GM18507 (cell line): ENCODE measurements around the gene GPR156.

ENCODE experiments used
- DNase-seq: peaks from one replicate; pipeline ENCODE4 v3.0.0; 2011; ENCODE audit warnings: low read depth; ENCODE audit not compliant: insufficient read length; ENCODE audit errors: extremely low spot score
- FAIRE-seq: peaks from 2 replicates; lab custom pipeline; 2011; peaks lifted over from hg19 to GRCh38; lab: Jason Lieb, UNC

Gene GPR156

GRCh38 chr3:120200493-120201235 is 84.4 kb downstream of the GPR156 start:
- DNase-seq (no peak), FAIRE-seq (no peak)

GRCh38 chr3:120198305-120198878 is 86.6 kb downstream of the GPR156 start:
- peak; percentile 58 for FAIRE-seq

GRCh38 chr3:120196812-120197211 is 88.2 kb downstream of the GPR156 start:
- DNase-seq = no peak
- no peak for FAIRE-seq

More at GRCh38 chr3:120198305-120198878, 86.6 kb downstream of the GPR156 start:
- no peak for DNase-seq

- DNase-seq = no peak
- FAIRE-seq = no peak
Measured at GRCh38 chr3:120196333-120196732, 88.7 kb downstream of the GPR156 start.

GRCh38 chr3:120193554-120193953 is 91.5 kb downstream of the GPR156 start:
- no peak for FAIRE-seq
- no peak for DNase-seq

GRCh38 chr3:120192579-120192978 is 92.4 kb downstream of the GPR156 start:
- FAIRE-seq (no peak), DNase-seq (no peak)

- no peak for FAIRE-seq
- no peak for DNase-seq
Measured at GRCh38 chr3:120192159-120192558, 92.9 kb downstream of the GPR156 start.

GRCh38 chr3:120182613-120183511 is 102.2 kb downstream of the GPR156 start:
- no peak for FAIRE-seq
- no peak for DNase-seq

GRCh38 chr3:120181632-120182031 is 103.4 kb downstream of the GPR156 start:
- FAIRE-seq = no peak
- no peak for DNase-seq

- DNase-seq (no peak), FAIRE-seq (no peak)
Measured at GRCh38 chr3:120180731-120181412, 104.2 kb downstream of the GPR156 start.

GRCh38 chr3:120177707-120178306 is 107.2 kb downstream of the GPR156 start:
- no peak for FAIRE-seq

GRCh38 chr3:120177151-120177550 is 107.9 kb downstream of the GPR156 start:
- FAIRE-seq = no peak
- DNase-seq = no peak

More at GRCh38 chr3:120177707-120178306, 107.2 kb downstream of the GPR156 start:
- DNase-seq = no peak

GRCh38 chr3:120174811-120175539 is 110.0 kb downstream of the GPR156 start:
- no peak for DNase-seq
- FAIRE-seq = no peak

GRCh38 chr3:120173056-120173675 is 111.9 kb downstream of the GPR156 start:
- FAIRE-seq = no peak

GRCh38 chr3:120172070-120172469 is 113.0 kb downstream of the GPR156 start:
- DNase-seq (no peak), FAIRE-seq (no peak)

More at GRCh38 chr3:120173056-120173675, 111.9 kb downstream of the GPR156 start:
- no peak for DNase-seq

- FAIRE-seq (no peak), DNase-seq (no peak)
Measured at GRCh38 chr3:120171134-120171873, 113.7 kb downstream of the GPR156 start.

- DNase-seq (no peak), FAIRE-seq (no peak)
Measured at GRCh38 chr3:120170223-120170622, 114.8 kb downstream of the GPR156 start.

GRCh38 chr3:120169407-120169806 is 115.6 kb downstream of the GPR156 start:
- FAIRE-seq (no peak), DNase-seq (no peak)
